NB4 (cell line): ENCODE results near the gene AQP7.

Experiments
- CTCF ChIP-seq: IDR thresholded peaks from one replicate; pipeline ENCODE4 v1.5.1; 2012; ENCODE audit warnings: low read depth, low read length
- MAX ChIP-seq: IDR thresholded peaks from 2 replicates; pipeline ENCODE4 v1.6.1; 2011; ENCODE audit warnings: low read depth, low read length

- TF ChIP-seq CTCF (no peak), MAX (no peak)
Measured at GRCh38 chr9:33378121-33378795, 24.1 kb downstream of the AQP7 start.
